GM18499 (cell line): ENCODE results near the gene NKD2.
"Not testable (repeated sequence)": the region's sequence is repeated elsewhere in the genome, so short reads cannot be mapped to it uniquely, and the experiment has no call there.

Source experiments
- ATAC-seq: cut with Tn5 transposase; IDR thresholded peaks from one replicate; pipeline ENCODE4 v1.9.1; 2021; ENCODE audit warnings: moderate number of reproducible peaks; ENCODE audit not compliant: insufficient read depth, unreplicated experiment

NKD2 gene

GRCh38 chr5:1011741-1012312 is 3.2 kb downstream of the NKD2 start:
- ATAC-seq, result no peak

- no peak for ATAC-seq
These were observed 3.8 kb downstream of the NKD2 start for GRCh38 chr5:1012313-1012841.

GRCh38 chr5:1012900-1013237 is 4.3 kb downstream of the NKD2 start:
- no peak for ATAC-seq

- ATAC-seq, result no peak
These were observed 4.8 kb downstream of the NKD2 start for GRCh38 chr5:1013238-1013947.

- ATAC-seq, result no peak
These were observed 5.3 kb downstream of the NKD2 start for GRCh38 chr5:1013948-1014301.

GRCh38 chr5:1014346-1014745 is 5.7 kb downstream of the NKD2 start:
- no peak for ATAC-seq

GRCh38 chr5:1014781-1015221 is 6.2 kb downstream of the NKD2 start:
- ATAC-seq, result no peak

GRCh38 chr5:1015507-1015906 is 6.9 kb downstream of the NKD2 start:
- no peak for ATAC-seq

- no peak for ATAC-seq
These were observed 7.4 kb downstream of the NKD2 start for GRCh38 chr5:1016036-1016435.

GRCh38 chr5:1016476-1016875 is 7.9 kb downstream of the NKD2 start:
- ATAC-seq, result no peak

- no peak for ATAC-seq
These were observed 8.5 kb downstream of the NKD2 start for GRCh38 chr5:1017056-1017455.

- no peak for ATAC-seq
These were observed 9.3 kb downstream of the NKD2 start for GRCh38 chr5:1017691-1018455.

GRCh38 chr5:1018596-1018995 is 10.0 kb downstream of the NKD2 start:
- ATAC-seq, result no peak

GRCh38 chr5:1019001-1019905 is 10.7 kb downstream of the NKD2 start:
- no peak for ATAC-seq

GRCh38 chr5:1020452-1020961 is 11.9 kb downstream of the NKD2 start:
- no peak for ATAC-seq

- no peak for ATAC-seq
These were observed 12.8 kb downstream of the NKD2 start for GRCh38 chr5:1021136-1021968.

- ATAC-seq, result not testable (repeated sequence)
These were observed 13.4 kb downstream of the NKD2 start for GRCh38 chr5:1021969-1022336.

GRCh38 chr5:1026700-1027621 is 18.4 kb downstream of the NKD2 start:
- no peak for ATAC-seq
